Neural cell (in vitro differentiated cells): ENCODE results near the gene NXPE2. TPM values are rescaled to one million over a fixed set of nuclear protein-coding genes. Genes with fewer than 3 reads are reported as not detected.

ENCODE experiments used
- H2AFZ ChIP-seq: fragments of 200-600, 300-800 bp; sonication (generic), shearing (Covaris generic); 2 replicates; pipeline ENCODE4 v1.6.0; 2014; ENCODE audit warnings: low read depth, mild to moderate bottlenecking, antibody characterized with exemption, low read length, moderate library complexity
- H3F3A ChIP-seq: fragments of 200-600 bp; shearing (Covaris generic); 2 replicates; pipeline ENCODE4 v1.6.1; 2016; ENCODE audit warnings: mild to moderate bottlenecking, moderate library complexity, mixed read lengths, antibody characterized with exemption, low read length; ENCODE audit not compliant: insufficient read depth, poor library complexity, severe bottlenecking
- H3K27ac ChIP-seq: fragments of 200-600, 300-800 bp; sonication (generic), shearing (Covaris generic); 2 replicates; pipeline ENCODE4 v1.5.1; 2014; ENCODE audit warnings: mild to moderate bottlenecking, low read length, moderate library complexity
- H3K27me3 ChIP-seq: fragments of 300-800, 200-600 bp; sonication (generic), shearing (Covaris generic); 2 replicates; pipeline ENCODE4 v1.6.0; 2014; ENCODE audit warnings: mild to moderate bottlenecking, low read depth, low read length, moderate library complexity; ENCODE audit not compliant: insufficient read depth
- H3K36me3 ChIP-seq: fragments of 300-800, 200-600 bp; sonication (generic), shearing (Covaris generic); 2 replicates; pipeline ENCODE4 v1.5.1; 2014; ENCODE audit warnings: mild to moderate bottlenecking, antibody characterized with exemption, low read length, moderate library complexity; ENCODE audit not compliant: insufficient read depth
- H3K4me2 ChIP-seq: fragments of 300-800, 200-600 bp; sonication (generic), shearing (Covaris generic); 2 replicates; pipeline ENCODE4 v1.6.0; 2014; ENCODE audit warnings: mild to moderate bottlenecking, low read length
- H3K4me3 ChIP-seq: fragments of 300-800, 200-600 bp; sonication (generic), shearing (Covaris generic); 2 replicates; pipeline ENCODE4 v1.5.1; 2014; ENCODE audit warnings: mild to moderate bottlenecking, low read length, moderate library complexity
- H3K79me2 ChIP-seq: fragments of 200-600 bp; shearing (Covaris generic); replicated peaks from 2 replicates; pipeline ENCODE4 v1.6.0; 2014; ENCODE audit warnings: mild to moderate bottlenecking, low read length, moderate library complexity; ENCODE audit not compliant: insufficient read depth
- H3K9ac ChIP-seq: fragments of 300-800, 200-600 bp; sonication (generic), shearing (Covaris generic); 2 replicates; pipeline ENCODE4 v1.6.1; 2016; ENCODE audit warnings: mild to moderate bottlenecking, low read length, mixed read lengths
- H3K9me2 ChIP-seq: fragments of 200-600 bp; shearing (Covaris generic); 2 replicates; pipeline ENCODE4 v1.6.1; 2016; ENCODE audit warnings: mild to moderate bottlenecking, low read length, mixed read lengths; ENCODE audit not compliant: insufficient read depth
- H3K9me3 ChIP-seq: fragments of 200-600, 300-800 bp; sonication (generic), shearing (Covaris generic); 2 replicates; pipeline ENCODE4 v1.6.1; 2016; ENCODE audit warnings: mild to moderate bottlenecking, mixed run types, low read length, moderate library complexity, mixed read lengths
- H4K20me1 ChIP-seq: fragments of 200-600 bp; shearing (Covaris generic); 2 replicates; pipeline ENCODE4 v1.6.1; 2016; ENCODE audit warnings: mild to moderate bottlenecking, mixed run types; ENCODE audit not compliant: insufficient read depth
- EP300 ChIP-seq: fragments of 450-650 bp; conservative IDR thresholded peaks from 2 replicates; pipeline ENCODE4 v1.6.1; 2014; ENCODE audit warnings: antibody characterized with exemption, mild to moderate bottlenecking, moderate library complexity; ENCODE audit not compliant: poor library complexity, severe bottlenecking
- EZH2 ChIP-seq: fragments of 200-600, 300-800 bp; shearing (Covaris generic), sonication (generic); IDR thresholded peaks from 2 replicates; pipeline ENCODE4 v1.6.1; 2014; ENCODE audit warnings: antibody characterized with exemption, low read length, borderline replicate concordance, mild to moderate bottlenecking; ENCODE audit not compliant: insufficient read depth, poor library complexity, severe bottlenecking
- MXI1 ChIP-seq: fragments of 450-650 bp; conservative IDR thresholded peaks from 2 replicates; pipeline ENCODE4 v1.6.1; 2014; ENCODE audit warnings: antibody characterized with exemption, mild to moderate bottlenecking; ENCODE audit not compliant: poor library complexity, severe bottlenecking
- POLR2AphosphoS5 ChIP-seq: IDR thresholded peaks from 2 replicates; pipeline ENCODE4 v1.6.1; 2012
- RAD21 ChIP-seq: fragments of 450-650 bp; conservative IDR thresholded peaks from 2 replicates; pipeline ENCODE4 v1.6.1; 2014; ENCODE audit warnings: antibody characterized with exemption, mild to moderate bottlenecking, moderate library complexity
- SMC3 ChIP-seq: fragments of 450-650 bp; conservative IDR thresholded peaks from 2 replicates; pipeline ENCODE4 v1.6.1; 2014; ENCODE audit warnings: antibody characterized with exemption, mild to moderate bottlenecking, moderate library complexity; ENCODE audit not compliant: poor library complexity
- TAF1 ChIP-seq: IDR thresholded peaks from 2 replicates; pipeline ENCODE4 v1.6.1; 2012; ENCODE audit warnings: low read depth
- polyA plus RNA-seq: library from polyadenylated mRNA; depleted of rRNA; stranded (reverse); fragments of >200 nt; gene quantifications from 2 replicates; pipeline ENCODE4 v1.2.3, GENCODE V29; 2014
- TF ChIP-seq, protein P1 (sequence below): IDR thresholded peaks from 2 replicates; pipeline ENCODE4 v1.6.1; 2012; ENCODE audit warnings: borderline replicate concordance
- TF ChIP-seq, protein P2 (sequence below): fragments of 450-650 bp; IDR thresholded peaks from 2 replicates; pipeline ENCODE4 v1.5.1; 2014; ENCODE audit warnings: antibody characterized with exemption, mild to moderate bottlenecking, moderate library complexity; ENCODE audit not compliant: poor library complexity, severe bottlenecking

Gene NXPE2
- polyA plus RNA-seq, 1 donor from 2014 or later, result not detected

DNA sequence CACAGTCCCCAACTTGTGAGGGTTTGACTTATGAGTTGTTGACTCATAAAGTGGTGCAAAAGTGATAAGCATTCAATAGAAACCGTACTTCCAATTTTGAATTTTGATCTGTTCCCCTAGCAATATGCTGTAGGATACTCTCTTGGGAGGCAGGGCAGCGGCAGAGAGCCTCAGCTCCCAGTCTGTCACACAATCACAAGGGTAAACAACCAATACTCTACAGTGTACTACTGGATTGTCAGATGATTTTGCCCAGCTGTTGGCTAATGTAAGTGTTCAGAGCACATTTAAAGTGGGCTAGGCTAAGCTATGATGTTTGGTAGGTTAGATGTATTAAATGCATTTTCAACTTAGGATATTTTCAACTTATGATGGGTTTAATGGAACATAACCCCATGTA is 13.7 kb upstream of the NXPE2 start:
- Histone ChIP-seq H3K4me2 (no peak overlapping the region), H3F3A (no peaks in the 10 kb centered on the region), H3K79me2 (no peaks in the 10 kb centered on the region), H3K4me3 (no peak overlapping the region), H3K36me3 (no peaks in the 10 kb centered on the region), H2AFZ (no peak overlapping the region), H3K27me3 (no peaks in the 10 kb centered on the region), H3K9me2 (no peaks in the 10 kb centered on the region), H4K20me1 (no peaks in the 10 kb centered on the region), H3K9me3 (no peaks in the 10 kb centered on the region), H3K9ac (no peak overlapping the region), H3K27ac (no peak overlapping the region)
- TF ChIP-seq MXI1, result no peak

DNA sequence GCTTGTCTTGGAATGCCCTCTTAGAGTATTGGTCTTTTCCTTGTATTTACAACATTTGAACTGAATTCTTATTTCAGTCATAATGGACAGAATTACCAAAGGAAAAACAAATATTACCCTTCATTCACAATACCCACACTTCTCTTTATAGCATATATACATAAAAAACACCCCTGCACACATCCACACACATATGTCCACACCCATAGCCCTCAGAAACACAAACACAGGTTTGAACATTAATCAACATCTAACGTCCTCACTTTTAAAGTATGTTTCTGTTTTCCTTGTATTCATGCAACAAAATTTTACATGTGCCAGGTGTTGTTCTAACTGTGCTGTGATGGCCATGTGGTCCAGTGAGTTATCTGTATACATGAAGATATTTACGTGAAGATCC is 11.6 kb upstream of the NXPE2 start:
- H4K20me1 ChIP-seq, result no peaks in the 10 kb centered on the region
- no peaks in the 10 kb centered on the region for H3K27me3 ChIP-seq
- H3K4me3 ChIP-seq, result no peak overlapping the region
- H3K9me3 ChIP-seq, result no peaks in the 10 kb centered on the region
- no peak overlapping the region for H3K9ac ChIP-seq
- no peaks in the 10 kb centered on the region for H3F3A ChIP-seq
- H2AFZ ChIP-seq, result no peak overlapping the region
- TF ChIP-seq, protein P1, sequence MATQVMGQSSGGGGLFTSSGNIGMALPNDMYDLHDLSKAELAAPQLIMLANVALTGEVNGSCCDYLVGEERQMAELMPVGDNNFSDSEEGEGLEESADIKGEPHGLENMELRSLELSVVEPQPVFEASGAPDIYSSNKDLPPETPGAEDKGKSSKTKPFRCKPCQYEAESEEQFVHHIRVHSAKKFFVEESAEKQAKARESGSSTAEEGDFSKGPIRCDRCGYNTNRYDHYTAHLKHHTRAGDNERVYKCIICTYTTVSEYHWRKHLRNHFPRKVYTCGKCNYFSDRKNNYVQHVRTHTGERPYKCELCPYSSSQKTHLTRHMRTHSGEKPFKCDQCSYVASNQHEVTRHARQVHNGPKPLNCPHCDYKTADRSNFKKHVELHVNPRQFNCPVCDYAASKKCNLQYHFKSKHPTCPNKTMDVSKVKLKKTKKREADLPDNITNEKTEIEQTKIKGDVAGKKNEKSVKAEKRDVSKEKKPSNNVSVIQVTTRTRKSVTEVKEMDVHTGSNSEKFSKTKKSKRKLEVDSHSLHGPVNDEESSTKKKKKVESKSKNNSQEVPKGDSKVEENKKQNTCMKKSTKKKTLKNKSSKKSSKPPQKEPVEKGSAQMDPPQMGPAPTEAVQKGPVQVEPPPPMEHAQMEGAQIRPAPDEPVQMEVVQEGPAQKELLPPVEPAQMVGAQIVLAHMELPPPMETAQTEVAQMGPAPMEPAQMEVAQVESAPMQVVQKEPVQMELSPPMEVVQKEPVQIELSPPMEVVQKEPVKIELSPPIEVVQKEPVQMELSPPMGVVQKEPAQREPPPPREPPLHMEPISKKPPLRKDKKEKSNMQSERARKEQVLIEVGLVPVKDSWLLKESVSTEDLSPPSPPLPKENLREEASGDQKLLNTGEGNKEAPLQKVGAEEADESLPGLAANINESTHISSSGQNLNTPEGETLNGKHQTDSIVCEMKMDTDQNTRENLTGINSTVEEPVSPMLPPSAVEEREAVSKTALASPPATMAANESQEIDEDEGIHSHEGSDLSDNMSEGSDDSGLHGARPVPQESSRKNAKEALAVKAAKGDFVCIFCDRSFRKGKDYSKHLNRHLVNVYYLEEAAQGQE, result no peak
- no peak for TF ChIP-seq EZH2
- no peak for TF ChIP-seq EP300
- no peak for TF ChIP-seq RAD21
- TF ChIP-seq, protein P2, sequence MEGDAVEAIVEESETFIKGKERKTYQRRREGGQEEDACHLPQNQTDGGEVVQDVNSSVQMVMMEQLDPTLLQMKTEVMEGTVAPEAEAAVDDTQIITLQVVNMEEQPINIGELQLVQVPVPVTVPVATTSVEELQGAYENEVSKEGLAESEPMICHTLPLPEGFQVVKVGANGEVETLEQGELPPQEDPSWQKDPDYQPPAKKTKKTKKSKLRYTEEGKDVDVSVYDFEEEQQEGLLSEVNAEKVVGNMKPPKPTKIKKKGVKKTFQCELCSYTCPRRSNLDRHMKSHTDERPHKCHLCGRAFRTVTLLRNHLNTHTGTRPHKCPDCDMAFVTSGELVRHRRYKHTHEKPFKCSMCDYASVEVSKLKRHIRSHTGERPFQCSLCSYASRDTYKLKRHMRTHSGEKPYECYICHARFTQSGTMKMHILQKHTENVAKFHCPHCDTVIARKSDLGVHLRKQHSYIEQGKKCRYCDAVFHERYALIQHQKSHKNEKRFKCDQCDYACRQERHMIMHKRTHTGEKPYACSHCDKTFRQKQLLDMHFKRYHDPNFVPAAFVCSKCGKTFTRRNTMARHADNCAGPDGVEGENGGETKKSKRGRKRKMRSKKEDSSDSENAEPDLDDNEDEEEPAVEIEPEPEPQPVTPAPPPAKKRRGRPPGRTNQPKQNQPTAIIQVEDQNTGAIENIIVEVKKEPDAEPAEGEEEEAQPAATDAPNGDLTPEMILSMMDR, result no peak
- TF ChIP-seq MXI1, result no peak
- TF ChIP-seq TAF1, result no peak
- no peak for TF ChIP-seq SMC3
- no peak for TF ChIP-seq POLR2AphosphoS5
- H3K79me2 ChIP-seq, result no peaks in the 10 kb centered on the region
- H3K27ac ChIP-seq, result no peak overlapping the region
- no peak overlapping the region for H3K4me2 ChIP-seq
- no peaks in the 10 kb centered on the region for H3K9me2 ChIP-seq
- no peaks in the 10 kb centered on the region for H3K36me3 ChIP-seq

DNA sequence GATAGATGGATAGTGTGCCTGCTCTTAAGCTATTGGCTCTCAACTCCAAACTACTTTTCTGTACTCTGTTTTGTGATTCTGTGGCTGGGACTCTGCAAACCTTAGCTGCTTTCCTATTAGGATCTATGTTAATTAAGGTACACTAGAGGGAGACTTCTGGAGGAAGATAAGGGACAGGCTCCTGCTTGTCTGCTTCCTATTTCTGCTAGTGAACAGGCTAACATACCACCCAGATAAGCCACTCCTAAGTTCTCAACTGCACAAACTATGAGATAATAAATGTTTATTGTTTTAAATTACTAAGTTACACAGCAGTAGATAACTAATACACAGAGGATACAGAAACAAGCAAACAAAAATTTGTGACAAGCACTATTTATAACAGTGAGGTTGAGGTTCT is 10.2 kb upstream of the NXPE2 start:
- H3K27me3 ChIP-seq, result no peaks in the 10 kb centered on the region
- H3K9ac ChIP-seq, result no peak overlapping the region
- H4K20me1 ChIP-seq, result no peaks in the 10 kb centered on the region
- no peak overlapping the region for H3K27ac ChIP-seq
- no peak overlapping the region for H3K4me2 ChIP-seq
- H3K9me3 ChIP-seq, result no peaks in the 10 kb centered on the region
- H3K9me2 ChIP-seq, result no peaks in the 10 kb centered on the region
- H2AFZ ChIP-seq, result no peak overlapping the region
- no peaks in the 10 kb centered on the region for H3K36me3 ChIP-seq
- no peaks in the 10 kb centered on the region for H3F3A ChIP-seq
- H3K79me2 ChIP-seq, result no peaks in the 10 kb centered on the region
- H3K4me3 ChIP-seq, result no peak overlapping the region
- TF ChIP-seq MXI1, result no peak
- TF ChIP-seq, protein P1, result no peak
- TF ChIP-seq, protein P2, result no peak
- TF ChIP-seq TAF1, result no peak
- no peak for TF ChIP-seq POLR2AphosphoS5
- TF ChIP-seq RAD21, result no peak
- TF ChIP-seq EP300, result no peak
- TF ChIP-seq EZH2, result no peak
- no peak for TF ChIP-seq SMC3
